Vein endothelial cell (primary cell): ENCODE data around the gene TMEM272. TPM values are rescaled to one million over a fixed set of nuclear protein-coding genes. Genes with fewer than 3 reads are reported as not detected.

Experiments used
- total RNA-seq: library from RNA; depleted of rRNA; stranded (reverse); fragments of >200 nt; gene quantifications from 2 replicates; pipeline ENCODE4 v1.2.3, GENCODE V29; 2012

TMEM272 gene
- under 0.01 TPM in 1 of 2 replicates, not detected in the other for total RNA-seq

GRCh38 chr13:51844862-51845573 is at the start of gene TMEM272:
Gene TMEM272 (minus strand): TSS chr13:51845177. CDS start chr13:51838530, 6,647 bp downstream.

GRCh38 chr13:51861723-51862300 is 16.8 kb upstream of the TMEM272 start, which contains the start of gene CCDC70:
Gene CCDC70 (plus strand): TSS chr13:51861969. CDS start chr13:51865412, 3,443 bp downstream.

GRCh38 chr13:51803422-51804294 is 41.3 kb downstream of the TMEM272 start, which contains the start of gene DHRS12:
Gene DHRS12 (minus strand): TSS chr13:51804163. CDS start chr13:51799659, 4,504 bp downstream.

Other genes with a start within 250 kb of the TMEM272 start
- 4.9 and 5.0 TPM in 2 replicates for gene DHRS12, start 41.0 kb downstream of the TMEM272 start, total RNA-seq
- gene CCDC70, start 16.8 kb upstream of the TMEM272 start, total RNA-seq: not detected in 2 replicates
- gene ATP7B, start 166.3 kb upstream of the TMEM272 start, total RNA-seq: 4.2 and 5.8 TPM in 2 replicates
- 17.6 and 22.2 TPM in 2 replicates for gene ALG11, start 167.2 kb upstream of the TMEM272 start, total RNA-seq
- 11.1 and 12.5 TPM in 2 replicates for gene UTP14C, start 179.5 kb upstream of the TMEM272 start, total RNA-seq